ENCODE data around the gene ANKRD28.

Gene ANKRD28

GRCh38 chr3:15803921-15804320, 6.1 kb upstream of the ANKRD28 start:
- no peak for DNase-seq (ENCODE audit: low read depth, low spot score)

- no peak for DNase-seq (ENCODE audit: low read depth, low spot score)
These were observed 3.5 kb upstream of the ANKRD28 start for GRCh38 chr3:15801298-15801697.

GRCh38 chr3:15800780-15801179, 3.0 kb upstream of the ANKRD28 start:
- no peak for DNase-seq (ENCODE audit: low read depth, low spot score)

GRCh38 chr3:15800327-15800726, 2.5 kb upstream of the ANKRD28 start:
- DNase-seq (ENCODE audit: low read depth, low spot score), result no peak

- DNase-seq (ENCODE audit: low read depth, low spot score), result no peak
These were observed 910 bp upstream of the ANKRD28 start for GRCh38 chr3:15798533-15799245.

- DNase-seq (ENCODE audit: low read depth, low spot score), result no peak
These were observed 773 bp downstream of the ANKRD28 start for GRCh38 chr3:15796771-15797641.

GRCh38 chr3:15796331-15796730, 1.4 kb downstream of the ANKRD28 start:
- DNase-seq (ENCODE audit: low read depth, low spot score), result no peak

- DNase-seq (ENCODE audit: low read depth, low spot score), result no peak
These were observed 2.0 kb downstream of the ANKRD28 start for GRCh38 chr3:15795651-15796308.

GRCh38 chr3:15794842-15795650, 2.7 kb downstream of the ANKRD28 start:
- no peak for DNase-seq (ENCODE audit: low read depth, low spot score)

- DNase-seq (ENCODE audit: low read depth, low spot score), result no peak
These were observed 3.4 kb downstream of the ANKRD28 start for GRCh38 chr3:15794303-15794771.

- DNase-seq (ENCODE audit: low read depth, low spot score), result no peak
These were observed 6.3 kb downstream of the ANKRD28 start for GRCh38 chr3:15791525-15791924.

GRCh38 chr3:15787941-15788340, 9.8 kb downstream of the ANKRD28 start:
- DNase-seq (ENCODE audit: low read depth, low spot score), result no peak

- no peak for DNase-seq (ENCODE audit: low read depth, low spot score)
These were observed 10.3 kb downstream of the ANKRD28 start for GRCh38 chr3:15787526-15787925.

GRCh38 chr3:15783361-15783969, 14.3 kb downstream of the ANKRD28 start:
- DNase-seq (ENCODE audit: low read depth, low spot score), result no peak

- DNase-seq (ENCODE audit: low read depth, low spot score), result no peak
These were observed 15.3 kb downstream of the ANKRD28 start for GRCh38 chr3:15782429-15782828.

GRCh38 chr3:15781637-15782402, 16.0 kb downstream of the ANKRD28 start:
- DNase-seq (ENCODE audit: low read depth, low spot score), result no peak

- no peak for DNase-seq (ENCODE audit: low read depth, low spot score)
These were observed 16.6 kb downstream of the ANKRD28 start for GRCh38 chr3:15781131-15781530.

GRCh38 chr3:15779111-15779510, 18.7 kb downstream of the ANKRD28 start:
- no peak for DNase-seq (ENCODE audit: low read depth, low spot score)

- no peak for DNase-seq (ENCODE audit: low read depth, low spot score)
These were observed 19.4 kb downstream of the ANKRD28 start for GRCh38 chr3:15778332-15778858.

Measured in activated naive CD8-positive, alpha-beta T cell treated with anti-CD3 and anti-CD28 coated beads, Interleukin-2, amount 50 U/mL, for 16 hours (primary cell).